ACHN (cell line): ENCODE results near the gene IPCEF1.
"Not testable (repeated sequence)": the region's sequence is repeated elsewhere in the genome, so short reads cannot be mapped to it uniquely, and the experiment has no call there.

Experiments used
- DNase-seq: peaks from one replicate; pipeline ENCODE4 v3.0.0-alpha.2; 2015
- in situ Hi-C: cut with HindIII; loops from 2 replicates; pipeline ENCODE4 v1.10.0; 2017; ENCODE audit warnings: low sequenced_read_pairs, low pct_ligation_motif_present, low pct_unique_long_range_greater_than_20kb

IPCEF1 gene

DNA sequence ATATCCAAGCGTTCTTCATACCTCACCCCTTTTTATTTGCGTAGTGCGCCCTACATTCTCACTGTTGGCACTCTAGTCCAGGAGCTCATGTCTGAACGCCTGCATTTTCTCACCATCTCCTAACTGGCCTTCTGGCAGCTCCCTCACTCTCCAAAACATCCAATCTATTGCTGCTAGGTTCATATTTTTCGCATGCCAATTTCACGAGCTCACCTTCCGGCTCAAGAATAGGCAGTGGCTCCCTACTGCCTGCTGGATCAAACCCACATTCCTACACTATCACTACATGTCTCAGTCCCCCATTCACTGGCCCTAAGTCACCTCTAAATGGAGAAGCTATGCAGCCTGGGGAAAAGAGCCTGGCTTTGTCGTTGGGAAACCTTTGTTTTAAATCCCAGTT, 115.0 kb downstream of the IPCEF1 start:
- in situ Hi-C loops: no loop called here
- DNase-seq: no peak

DNA sequence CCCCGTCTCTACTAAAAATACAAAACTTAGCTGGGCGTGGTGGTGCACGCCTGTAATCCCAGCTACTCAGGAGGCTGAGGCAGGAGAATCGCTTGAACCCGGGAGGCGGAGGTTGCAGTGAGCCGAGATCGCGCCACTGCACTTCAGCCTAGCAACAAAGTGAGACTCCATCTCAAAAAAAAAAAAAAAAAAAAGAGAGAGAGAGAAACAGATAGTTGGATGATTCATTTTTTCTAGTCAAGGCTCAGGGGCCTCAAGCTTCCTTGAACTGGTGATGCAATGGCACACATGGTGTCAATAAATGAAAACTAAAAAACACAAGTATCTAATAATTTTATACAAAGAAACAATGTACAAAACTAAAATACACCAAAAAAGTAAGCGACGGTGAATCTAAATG, 115.5 kb downstream of the IPCEF1 start:
- DNase-seq: not testable (repeated sequence)

DNA sequence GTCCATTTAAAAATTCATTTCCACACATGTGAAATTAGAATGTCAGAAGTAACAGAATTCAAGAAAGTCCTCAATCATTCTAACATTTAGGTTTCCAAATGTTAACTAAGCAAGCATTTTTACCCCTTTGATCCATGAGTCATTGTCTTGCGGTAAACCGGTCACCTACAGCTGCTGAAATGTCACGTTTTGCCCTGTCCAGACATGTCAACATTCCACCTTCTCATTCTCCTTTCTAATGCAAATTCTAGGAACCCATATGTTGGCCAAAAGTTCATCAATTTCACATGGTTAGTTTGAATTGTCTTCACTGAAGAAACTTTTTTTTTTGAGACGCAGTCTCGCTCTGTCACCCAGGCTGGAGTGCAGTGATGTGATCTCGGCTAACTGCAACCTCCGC, 117.2 kb downstream of the IPCEF1 start:
- in situ Hi-C loops: no loop called here
- DNase-seq: no peak

More for the DNA sequence above, 115.5 kb downstream of the IPCEF1 start:
- in situ Hi-C loops: not testable (repeated sequence)

DNA sequence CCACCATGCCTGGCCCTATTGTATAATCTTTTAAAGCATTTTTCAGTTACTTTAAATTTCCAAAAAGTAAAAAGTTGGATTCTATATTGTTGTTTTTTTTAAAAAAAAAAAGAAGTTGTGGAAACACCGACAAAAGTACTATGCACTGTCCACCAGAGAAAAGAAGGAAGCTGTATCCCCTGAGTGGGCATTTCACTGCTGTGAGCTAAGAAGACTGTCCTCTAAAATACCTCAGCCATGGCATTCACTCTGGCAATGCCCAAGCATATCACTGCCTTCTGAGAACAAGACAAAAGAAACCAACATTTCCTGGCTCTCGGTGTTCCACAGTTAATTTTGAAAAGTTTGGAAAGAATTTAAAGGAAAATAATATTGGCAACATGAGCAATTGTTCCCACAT, 117.8 kb downstream of the IPCEF1 start:
- no peak for DNase-seq
- in situ Hi-C loops: no loop called here

DNA sequence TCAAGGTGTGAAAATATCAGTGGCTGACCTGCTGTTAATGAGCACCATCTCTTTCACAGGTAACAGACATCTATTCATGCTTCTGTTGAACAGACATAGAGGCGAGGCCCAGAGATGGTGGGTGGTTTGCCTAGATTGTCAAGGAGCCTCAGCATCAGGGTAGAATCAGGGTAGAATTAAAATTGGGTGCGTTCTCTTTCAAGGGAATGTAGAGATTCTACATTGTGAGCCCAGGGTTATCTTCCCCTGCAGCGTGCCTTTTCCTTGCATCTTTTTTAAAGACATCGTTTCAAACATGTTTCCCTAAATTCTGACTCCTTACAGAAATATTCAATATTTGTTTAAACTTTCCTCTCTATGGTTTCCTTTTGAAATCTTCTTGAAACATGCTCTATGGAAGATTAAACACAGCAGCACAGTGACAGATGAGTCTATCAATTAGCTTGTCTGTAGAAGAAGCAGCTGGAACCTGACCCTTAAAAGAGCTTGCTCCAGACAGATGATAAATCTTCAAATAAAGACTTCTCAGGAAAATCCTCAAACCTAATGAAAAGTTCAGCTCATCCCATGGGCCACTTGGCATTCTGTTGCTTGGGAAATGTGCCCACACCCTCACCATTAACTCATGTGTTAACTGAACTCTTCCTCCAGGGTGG, 119.8 kb downstream of the IPCEF1 start:
- in situ Hi-C loops: no loop called here
- DNase-seq: no peak

DNA sequence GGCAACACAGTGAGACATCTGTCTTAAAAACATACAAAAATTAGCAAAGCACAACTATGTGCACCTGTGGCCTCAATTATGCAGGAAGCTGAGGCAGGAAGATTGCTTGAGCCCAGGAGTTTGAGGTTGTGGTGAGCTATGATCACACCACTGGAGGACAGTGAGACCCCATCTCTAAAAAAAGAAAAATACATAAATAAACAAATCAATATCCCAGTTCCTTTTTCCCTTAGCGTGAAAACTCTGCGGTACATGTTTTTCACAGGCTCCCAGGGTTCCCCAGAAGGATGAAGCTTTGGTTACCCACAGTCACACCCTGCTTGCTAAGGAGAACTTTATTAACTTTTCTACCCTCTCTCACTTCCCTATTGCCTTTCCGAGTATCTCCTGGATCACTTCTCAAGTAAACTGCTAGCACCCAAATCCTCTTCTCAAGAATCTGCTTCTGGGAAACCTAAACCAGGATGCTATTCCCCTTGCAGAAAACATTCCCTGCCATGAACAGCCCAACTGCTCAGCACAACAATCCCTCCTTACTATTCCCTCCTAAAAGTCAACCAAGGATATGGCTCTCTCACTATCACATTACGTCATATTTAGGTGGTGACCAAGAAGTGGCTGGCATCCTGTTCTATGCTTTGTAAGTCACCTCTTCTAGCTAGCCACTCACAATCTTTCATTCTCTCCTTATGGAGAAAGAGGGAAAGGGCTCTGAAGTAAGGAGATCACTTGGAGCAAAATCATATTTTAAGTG, 122.4 kb downstream of the IPCEF1 start:
- no peak for DNase-seq
- in situ Hi-C loops: no loop called here

DNA sequence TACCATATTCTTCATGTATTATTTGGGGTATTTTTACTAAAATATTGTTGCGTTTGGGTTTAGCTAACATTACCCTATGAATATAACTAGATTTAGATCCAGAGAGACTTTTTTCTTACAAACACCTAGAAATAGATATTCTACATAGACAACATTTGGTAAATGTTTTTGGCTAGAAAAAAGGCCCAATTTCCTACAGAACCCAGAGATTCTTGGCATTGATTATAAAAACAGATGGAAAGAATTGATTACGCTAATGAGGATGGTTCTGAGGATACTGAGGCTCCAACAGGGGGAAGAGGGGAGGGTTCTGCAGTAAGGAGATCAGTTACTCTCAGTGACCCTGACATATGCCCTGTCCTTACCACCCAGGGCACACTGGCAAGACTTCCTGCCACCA, 123.2 kb downstream of the IPCEF1 start:
- no peak for DNase-seq
- in situ Hi-C loops: no loop called here

DNA sequence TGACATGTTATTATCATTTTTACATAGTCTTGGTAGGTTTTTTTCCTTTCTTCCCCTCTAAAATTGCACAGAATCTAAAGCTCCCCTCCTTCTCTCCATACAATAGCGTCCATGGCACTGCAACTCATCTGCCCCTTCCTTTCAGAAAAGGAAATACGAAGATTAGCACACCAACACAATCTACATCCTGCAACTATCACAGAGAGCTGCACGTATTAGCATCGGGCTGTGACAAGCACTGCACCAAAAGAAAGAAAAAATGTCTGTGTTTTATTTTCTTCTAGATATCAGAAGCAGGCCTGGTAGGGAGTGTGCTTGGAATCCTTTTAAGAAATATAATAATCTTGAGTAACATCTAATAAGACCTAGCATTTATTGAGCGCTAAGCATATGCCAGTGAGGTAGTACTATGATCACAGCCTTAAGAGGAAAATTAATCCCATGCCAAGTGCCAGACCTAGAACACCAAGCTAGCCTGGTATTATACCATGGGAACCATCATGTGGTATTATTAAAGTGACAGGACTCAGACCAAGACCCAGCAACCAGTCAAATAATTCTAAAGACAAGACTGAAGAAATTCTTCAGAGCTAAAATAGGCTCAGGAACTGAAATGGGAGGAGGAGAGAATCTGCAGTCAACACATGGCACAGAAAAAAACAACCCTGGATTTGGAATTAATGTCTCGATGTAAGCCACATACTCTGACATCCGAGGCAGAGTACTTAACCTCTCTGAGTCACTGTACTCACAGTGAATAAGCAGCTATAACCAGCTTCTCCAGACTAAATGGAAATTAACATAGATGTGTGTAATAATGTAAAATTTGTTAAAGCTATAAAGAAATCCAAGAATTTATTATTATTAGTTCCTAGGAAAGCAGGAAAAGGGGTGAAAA, 124.3 kb downstream of the IPCEF1 start:
- DNase-seq: no peak
- in situ Hi-C loops: no loop called here

DNA sequence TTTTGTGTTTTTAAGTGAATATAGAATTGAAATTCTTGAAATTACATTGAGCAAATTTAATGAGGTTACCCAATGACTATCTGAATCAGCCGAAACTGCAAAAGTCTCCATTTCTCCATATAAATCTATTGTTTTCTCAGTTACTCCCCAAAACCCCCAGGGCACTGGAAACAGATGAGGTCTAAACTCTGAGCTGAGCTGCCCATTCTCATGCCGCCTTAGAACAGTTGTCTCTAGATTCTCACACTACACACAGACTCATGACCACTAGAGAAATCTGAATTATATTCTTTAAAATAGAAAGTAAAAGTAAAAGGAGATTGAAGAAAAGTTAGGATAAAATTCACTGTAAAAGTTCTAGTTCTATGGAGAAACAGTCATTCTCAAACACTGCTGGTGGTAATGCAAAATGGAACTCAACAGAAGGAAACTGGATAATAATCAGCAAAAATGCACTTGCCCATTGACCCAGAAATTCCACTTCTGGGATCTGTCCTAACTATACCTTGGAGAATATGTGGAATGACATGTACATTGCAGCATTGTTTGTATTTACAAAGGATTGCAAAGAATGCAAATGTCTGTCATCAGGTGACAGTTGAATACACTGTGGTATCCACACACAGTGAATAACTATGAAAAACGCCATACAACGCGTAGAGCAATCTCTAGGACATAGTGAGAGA, 125.5 kb downstream of the IPCEF1 start:
- no peak for DNase-seq
- in situ Hi-C loops: no loop called here

DNA sequence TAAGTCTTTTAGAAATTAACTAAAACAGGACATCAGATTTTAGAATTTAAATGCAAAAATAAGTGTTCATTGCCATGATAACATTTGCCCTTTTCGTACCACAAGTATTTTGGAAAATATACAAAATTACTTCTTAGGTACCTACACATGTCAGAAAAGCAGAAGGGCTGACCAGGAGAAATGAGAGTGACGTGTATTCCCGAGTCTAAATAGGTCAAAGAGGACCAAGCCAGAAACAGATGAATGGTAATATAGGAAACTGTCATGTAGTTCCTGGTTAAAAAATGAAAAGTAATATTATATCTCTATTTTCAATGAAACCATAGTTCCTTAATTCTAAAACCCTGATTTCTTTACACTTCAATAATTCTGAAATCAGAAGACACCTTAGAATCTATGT, 126.2 kb downstream of the IPCEF1 start:
- no peak for DNase-seq
- in situ Hi-C loops: no loop called here

DNA sequence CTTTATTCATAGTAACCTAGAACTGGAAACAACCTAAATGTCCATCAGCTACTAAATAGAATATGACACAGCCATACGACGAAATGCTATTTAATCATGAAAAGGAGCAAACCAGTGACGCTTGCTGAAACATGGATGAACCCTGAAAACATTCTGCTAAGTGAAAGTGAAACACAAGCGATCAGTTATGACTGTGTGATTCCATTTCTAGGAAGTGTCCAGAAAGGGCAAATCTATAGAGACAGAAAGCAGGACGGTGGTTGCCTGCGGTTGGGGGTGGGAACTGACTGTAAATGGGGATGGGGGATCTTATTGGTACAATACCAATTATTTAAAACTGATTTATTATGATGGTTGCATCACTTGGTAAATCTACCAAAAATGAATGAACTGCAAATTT, 126.8 kb downstream of the IPCEF1 start:
- DNase-seq: no peak
- in situ Hi-C loops: no loop called here

DNA sequence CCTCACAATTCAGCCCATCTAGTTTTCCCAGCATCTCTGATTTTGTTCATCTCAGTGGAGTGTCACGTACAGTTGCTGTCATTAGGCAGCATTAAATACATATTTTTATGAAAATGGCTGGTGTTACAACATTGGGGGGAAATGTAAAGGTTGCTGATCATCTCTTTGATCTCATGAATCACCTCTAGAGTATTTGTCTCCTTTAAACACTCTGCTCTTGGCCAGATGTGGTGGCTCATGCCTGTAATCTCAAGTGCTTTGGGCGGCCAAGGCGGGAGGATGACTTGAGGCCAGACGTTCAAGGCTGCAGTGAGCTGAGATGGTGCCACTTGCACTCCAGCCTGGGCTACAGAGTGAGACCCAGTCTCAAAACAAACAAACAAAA, 128.1 kb downstream of the IPCEF1 start:
- in situ Hi-C loops: no loop called here
- no peak for DNase-seq

DNA sequence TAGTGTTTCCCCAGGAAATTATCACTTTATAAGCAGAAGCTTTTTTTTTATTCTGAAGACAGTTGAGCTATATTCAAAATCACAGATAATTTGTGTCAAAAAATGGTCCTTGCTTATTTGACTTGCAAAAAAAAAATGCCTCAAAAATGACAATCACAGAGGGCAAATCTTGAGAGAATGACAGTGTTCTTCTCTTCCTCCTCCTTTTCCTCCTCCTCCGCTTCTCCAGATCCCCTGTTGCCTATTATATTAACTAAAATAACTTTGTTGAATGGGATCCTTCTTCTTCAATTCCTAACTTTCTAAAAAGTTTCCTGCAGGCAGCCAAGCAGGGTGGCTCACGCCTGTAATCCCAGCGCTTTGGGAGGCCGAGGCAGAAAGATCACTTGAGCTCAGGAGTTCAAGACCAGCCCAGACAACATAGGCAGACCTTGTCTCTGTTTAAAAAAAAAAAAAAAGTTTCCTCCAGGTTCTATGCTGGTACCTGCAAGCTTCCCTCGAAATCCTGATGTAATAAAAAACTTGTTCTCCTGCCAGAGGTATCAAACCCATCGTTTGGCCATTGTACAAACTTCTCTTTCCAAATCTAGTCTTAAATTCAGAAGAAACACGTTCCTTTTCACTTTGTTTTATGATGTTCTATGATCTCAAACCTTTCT, 128.6 kb downstream of the IPCEF1 start:
- in situ Hi-C loops: no loop called here
- DNase-seq: no peak

DNA sequence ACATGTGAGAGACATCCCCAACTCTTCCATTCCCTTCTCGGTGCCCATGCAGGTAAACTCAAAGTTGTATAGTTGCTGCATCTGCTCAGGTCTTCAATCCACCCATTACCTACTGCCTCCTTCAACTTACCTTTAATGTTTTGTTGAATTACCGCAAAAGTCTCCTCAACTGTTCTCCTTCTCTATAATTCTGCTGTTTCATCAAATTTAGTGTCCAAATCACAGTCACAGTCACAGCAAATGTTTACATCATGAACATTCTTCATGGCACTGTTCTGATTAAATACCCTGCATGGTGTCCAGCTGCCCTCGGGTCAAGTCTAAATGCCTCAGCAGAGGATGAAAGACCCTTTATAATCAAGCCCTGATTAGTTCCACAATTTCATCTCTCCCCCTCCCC, 130.1 kb downstream of the IPCEF1 start:
- no peak for DNase-seq

DNA sequence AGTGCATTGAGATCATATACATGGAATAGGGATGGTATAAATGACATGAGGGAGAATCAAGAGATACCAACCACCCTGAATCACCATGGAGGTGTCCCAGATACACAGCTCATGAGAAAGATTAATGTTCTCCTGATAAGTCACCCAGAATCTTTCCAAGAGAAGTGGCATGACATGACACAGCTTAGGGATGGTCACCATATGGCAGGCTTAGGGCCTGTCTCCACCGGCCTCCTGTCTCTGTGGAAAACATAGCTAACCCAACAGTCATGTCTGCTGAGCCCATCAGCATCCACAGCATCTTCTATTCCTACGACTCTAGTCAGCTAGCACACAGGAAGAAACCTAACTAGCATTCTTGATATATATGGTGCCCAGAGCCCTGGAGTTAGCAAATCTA, 133.3 kb downstream of the IPCEF1 start:
- in situ Hi-C loops: no loop called here
- no peak for DNase-seq

More for the DNA sequence above, 130.1 kb downstream of the IPCEF1 start:
- in situ Hi-C loops: no loop called here

DNA sequence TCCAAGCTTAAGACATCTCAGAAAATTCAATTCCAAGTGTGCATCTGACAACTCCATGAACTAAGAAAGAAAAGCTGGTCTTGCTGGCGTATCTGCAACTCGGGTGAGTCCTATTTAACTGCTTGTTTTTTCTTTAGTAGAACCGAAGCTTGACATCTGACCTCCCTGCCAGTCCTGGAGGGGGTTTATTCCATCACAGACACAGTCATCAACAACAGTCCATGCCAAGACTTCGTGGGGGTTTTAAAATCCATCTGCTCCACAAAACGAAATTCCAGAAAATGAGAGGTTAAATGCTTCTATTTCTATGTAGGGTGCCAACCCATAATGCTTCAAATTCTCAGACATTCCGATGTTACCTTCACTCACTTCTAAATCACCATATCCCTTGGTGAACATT, 133.9 kb downstream of the IPCEF1 start:
- in situ Hi-C loops: no loop called here
- DNase-seq: no peak

DNA sequence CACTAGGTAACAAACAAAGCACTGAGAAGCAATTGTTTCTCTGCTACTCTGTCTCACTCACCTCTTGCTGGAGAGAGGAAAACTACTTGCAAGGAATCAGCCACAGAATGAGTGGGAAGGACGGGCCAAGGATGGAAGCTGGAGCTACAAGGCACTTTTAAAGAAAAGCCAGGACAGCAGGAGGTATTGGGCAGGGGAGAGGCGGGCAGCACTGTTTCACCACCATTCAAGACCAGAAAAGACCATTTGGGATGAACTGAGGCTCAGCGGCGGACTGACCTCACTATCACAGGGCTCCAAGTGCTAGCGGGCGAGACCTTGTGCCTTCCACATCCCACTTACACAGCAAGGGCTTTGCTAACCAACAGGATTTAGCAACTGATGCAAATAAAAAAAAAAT, 137.4 kb downstream of the IPCEF1 start:
- in situ Hi-C loops: no loop called here
- DNase-seq: no peak

DNA sequence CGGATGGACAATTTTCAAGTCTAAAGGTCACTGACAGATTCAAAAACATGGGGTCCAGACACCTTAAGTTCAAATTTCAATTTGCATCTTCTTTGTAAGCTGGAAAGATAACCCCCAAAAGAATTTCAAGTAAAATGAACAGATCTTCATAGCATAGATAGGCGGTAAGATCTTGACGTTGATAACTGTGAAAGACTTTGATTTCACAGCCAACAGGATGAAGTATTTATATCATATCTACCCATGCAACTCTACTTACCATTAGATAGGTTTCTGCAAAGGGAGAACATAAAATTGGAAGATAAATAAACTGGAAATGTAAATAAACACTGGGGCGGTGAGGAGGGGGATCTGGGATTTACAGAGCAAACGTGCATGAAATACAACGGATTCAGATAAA, 137.8 kb downstream of the IPCEF1 start:
- DNase-seq: no peak

More for the DNA sequence above, 137.8 kb downstream of the IPCEF1 start:
- in situ Hi-C loops: no loop called here
